ENCODE measurements around the gene TPCN1. TPM values are rescaled to one million over a fixed set of nuclear protein-coding genes. Genes with fewer than 3 reads are reported as not detected.

The TPCN1 gene
- total RNA-seq, 1 experiment from 2014 or later = 13.5 TPM

GRCh38 chr12:113347107-113347506 is 125.8 kb downstream of the TPCN1 start:
- Histone ChIP-seq H4K8ac (replicated peaks; ENCODE audit: insufficient read length, low read depth, low read length) (no peak overlapping the region), H3K4me1 (ENCODE audit: insufficient read depth, low read length) (no peaks in the 10 kb centered on the region; the same call in 1 of the 2 replicates), H3K56ac (ENCODE audit: insufficient read length, low read depth, low read length) (no peak overlapping the region), H3K27ac (ENCODE audit: insufficient read length, low read depth, low read length) (no peak overlapping the region), H3K79me2 (ENCODE audit: insufficient read depth, low read length) (no peaks in the 10 kb centered on the region), H3K18ac (ENCODE audit: insufficient read length, low read depth, low read length) (no peak overlapping the region), H4K5ac (ENCODE audit: insufficient read length, low read depth, low read length) (no peak overlapping the region), H3K27me3 (ENCODE audit: insufficient read depth, low read length) (no peaks in the 10 kb centered on the region), H2BK15ac (ENCODE audit: low read depth, low read length) (no peak overlapping the region), H3K14ac (ENCODE audit: insufficient read depth, low read length) (no peak overlapping the region), H4K20me1 (ENCODE audit: control insufficient read depth, insufficient read depth, insufficient read length) (no peaks in the 10 kb centered on the region), H2AK5ac (ENCODE audit: insufficient read length, low read length) (no peak overlapping the region), H2BK12ac (ENCODE audit: insufficient read length, low read depth, low read length) (no peak overlapping the region), H3T11ph (ENCODE audit: low read length) (no peak overlapping the region), H3K4ac (ENCODE audit: low read depth, low read length) (no peak overlapping the region), H2AFZ (ENCODE audit: low read length) (no peak overlapping the region), H2BK120ac (ENCODE audit: low read depth, low read length, poor library complexity, severe bottlenecking) (no peak overlapping the region), H3K79me1 (ENCODE audit: insufficient read depth, low read depth, low read length, poor library complexity, severe bottlenecking) (no peaks in the 10 kb centered on the region), H3K9ac (ENCODE audit: extremely low read depth, insufficient read length, low read length) (no peak overlapping the region), H3K23ac (ENCODE audit: insufficient read length, low read depth, low read length) (no peak overlapping the region), H3K9me3 (ENCODE audit: control insufficient read depth, low read depth, low read length) (no peaks in the 10 kb centered on the region), H2BK5ac (ENCODE audit: insufficient read length, low read length) (no peak overlapping the region), H3K4me2 (ENCODE audit: insufficient read depth, insufficient read length, low read length) (no peak overlapping the region), H3K23me2 (ENCODE audit: insufficient read length, low read depth, low read length, poor library complexity, severe bottlenecking) (no peaks in the 10 kb centered on the region), H4K91ac (ENCODE audit: insufficient read length, low read depth, low read length) (no peak overlapping the region), H2BK20ac (ENCODE audit: low read depth, low read length, poor library complexity, severe bottlenecking) (no peak overlapping the region)
- Mint-ChIP-seq H3K27ac (peak overlapping the region in 2 of 3 experiments; percentile 38 to 41; a peak in 1 of 7 replicates), H3K36me3 (ENCODE audit: insufficient read depth in 1 of 3, low read depth in 3 of 3) (no peaks in the 10 kb centered on the region), H3K9me3 (no peaks in the 10 kb centered on the region), H3K4me3 (no peak overlapping the region; a peak in 1 of 5 replicates), H3K4me1 (peaks cover 7 to 19% of the 10 kb centered on the region in 2 experiments), H3K27me3 (ENCODE audit: low read depth) (peaks cover 8% of the 10 kb centered on the region)
- peak; percentile 31; the same call in 2 of the 3 replicates for TF ChIP-seq CTCF (conservative IDR thresholded peaks at IDR 0.05)
- DNase-seq = peak; percentile 52
- no CpG with 5 or more reads among the region's 3 CpGs for WGBS (ENCODE audit: extremely low coverage, insufficient read length, low lambda C conversion rate)

Data from H9 (cell line).